ENCODE results near the gene GRK5.

The GRK5 gene

GRCh38 chr10:119162452-119163092, 44.8 kb upstream of the GRK5 start:
- Histone ChIP-seq H4K20me1 (ENCODE audit: insufficient read depth, low read length) (no peaks in the 10 kb centered on the region), H3K4me1 (ENCODE audit: low read length) (peaks cover 8% of the 10 kb centered on the region), H3K9me3 (replicated peaks; ENCODE audit: insufficient read depth, low read length) (no peaks in the 10 kb centered on the region), H3F3A (ENCODE audit: insufficient read depth, low read length) (no peaks in the 10 kb centered on the region), H3K9me2 (replicated peaks; ENCODE audit: insufficient read depth, low read length) (no peaks in the 10 kb centered on the region), H3K27ac (ENCODE audit: low read length) (no peak overlapping the region), H3K4me3 (ENCODE audit: low read length) (no peak overlapping the region), H3K36me3 (replicated peaks; ENCODE audit: insufficient read depth, low read length) (no peaks in the 10 kb centered on the region; the same call in 1 of the 2 replicates), H3K9ac (ENCODE audit: low read length) (no peak overlapping the region), H3K4me2 (ENCODE audit: low read depth, low read length) (no peak overlapping the region), H3K27me3 (replicated peaks; ENCODE audit: insufficient read depth, low read length) (no peaks in the 10 kb centered on the region), H3K79me2 (ENCODE audit: low read length) (peaks cover 15% of the 10 kb centered on the region), H2AFZ (ENCODE audit: low read length) (no peak overlapping the region)
- TF ChIP-seq EZH2 (optimal IDR thresholded peaks at IDR 0.05; ENCODE audit: low read depth, low read length) = no peak
- TF ChIP-seq CTCF (IDR thresholded peaks at IDR 0.05; ENCODE audit: low read length) = no peak
- no peak for TF ChIP-seq EZH2phosphoT487 (IDR thresholded peaks at IDR 0.05; ENCODE audit: low read length)
- no peak for DNase-seq

- no peaks in the 10 kb centered on the region for H3K9me3 ChIP-seq (replicated peaks; ENCODE audit: insufficient read depth, low read length)
- H3K4me3 ChIP-seq (ENCODE audit: low read length) = peak within 1 kb of the TSS; percentile 87
- H3F3A ChIP-seq (ENCODE audit: insufficient read depth, low read length) = no peaks in the 10 kb centered on the region; the same call in 1 of the 2 replicates
- H3K36me3 ChIP-seq (replicated peaks; ENCODE audit: insufficient read depth, low read length) = peaks cover 11% of the 10 kb centered on the region
- peaks cover 8% of the 10 kb centered on the region for H3K4me1 ChIP-seq (ENCODE audit: low read length)
- TF ChIP-seq CTCF (IDR thresholded peaks at IDR 0.05; ENCODE audit: low read length) = no peak; the same call in 1 of the 2 replicates
- no peak for TF ChIP-seq EZH2phosphoT487 (IDR thresholded peaks at IDR 0.05; ENCODE audit: low read length)
- no peak for TF ChIP-seq EZH2 (optimal IDR thresholded peaks at IDR 0.05; ENCODE audit: low read depth, low read length)
- peak; percentile 80 for DNase-seq
- H4K20me1 ChIP-seq (ENCODE audit: insufficient read depth, low read length) = no peaks in the 10 kb centered on the region
- H2AFZ ChIP-seq (ENCODE audit: low read length) = peak within 1 kb of the TSS; percentile 100
- no peaks in the 10 kb centered on the region for H3K27me3 ChIP-seq (replicated peaks; ENCODE audit: insufficient read depth, low read length)
- peak within 1 kb of the TSS; percentile 78 for H3K27ac ChIP-seq (ENCODE audit: low read length)
- peaks cover 15% of the 10 kb centered on the region for H3K79me2 ChIP-seq (ENCODE audit: low read length)
- H3K9me2 ChIP-seq (replicated peaks; ENCODE audit: insufficient read depth, low read length) = no peaks in the 10 kb centered on the region
- peak within 1 kb of the TSS; percentile 93 for H3K9ac ChIP-seq (ENCODE audit: low read length)
- H3K4me2 ChIP-seq (ENCODE audit: low read depth, low read length) = peak within 1 kb of the TSS; percentile 97
Observed at GRCh38 chr10:119165171-119166117, 41.9 kb upstream of the GRK5 start, which contains the start of gene SFXN4. SFXN4 (minus strand) TSS chr10:119165714; CDS start chr10:119165647, 67 bp downstream.

GRCh38 chr10:119166118-119166500, 41.3 kb upstream of the GRK5 start:
- Histone ChIP-seq H3K27ac (ENCODE audit: low read length) (peak overlapping the region; percentile 50; the same call in 1 of the 2 replicates), H3K79me2 (ENCODE audit: low read length) (peaks cover 15% of the 10 kb centered on the region), H3F3A (ENCODE audit: insufficient read depth, low read length) (no peaks in the 10 kb centered on the region; the same call in 1 of the 2 replicates), H3K4me2 (ENCODE audit: low read depth, low read length) (peak overlapping the region; percentile 97), H3K9ac (ENCODE audit: low read length) (peak overlapping the region; percentile 93), H2AFZ (ENCODE audit: low read length) (peak overlapping the region; percentile 100), H3K27me3 (replicated peaks; ENCODE audit: insufficient read depth, low read length) (no peaks in the 10 kb centered on the region), H3K9me3 (replicated peaks; ENCODE audit: insufficient read depth, low read length) (no peaks in the 10 kb centered on the region), H3K4me3 (ENCODE audit: low read length) (peak overlapping the region; percentile 87), H4K20me1 (ENCODE audit: insufficient read depth, low read length) (no peaks in the 10 kb centered on the region), H3K9me2 (replicated peaks; ENCODE audit: insufficient read depth, low read length) (no peaks in the 10 kb centered on the region), H3K4me1 (ENCODE audit: low read length) (peaks cover 8% of the 10 kb centered on the region), H3K36me3 (replicated peaks; ENCODE audit: insufficient read depth, low read length) (peaks cover 11% of the 10 kb centered on the region)
- no peak for TF ChIP-seq EZH2 (optimal IDR thresholded peaks at IDR 0.05; ENCODE audit: low read depth, low read length)
- TF ChIP-seq EZH2phosphoT487 (IDR thresholded peaks at IDR 0.05; ENCODE audit: low read length) = no peak
- no peak for TF ChIP-seq CTCF (IDR thresholded peaks at IDR 0.05; ENCODE audit: low read length)
- no peak for DNase-seq

All from MM.1S (cell line).